K562 (cell line): Measurements from ENCODE around the gene ASIC3. TPM values are rescaled to one million over a fixed set of nuclear protein-coding genes. Genes with fewer than 3 reads are reported as not detected.

Experiments used
- ATAC-seq: fragments of 200-7000 bp; cut with Tn5 transposase; 3 replicates; pipeline ENCODE4 v1.9.1; 2020; ENCODE audit warnings: moderate library complexity
- BruUV-seq: library from RNA; stranded (reverse); fragments of 400-500 nt; replicated peaks from 2 replicates; lab custom pipeline; 2021; lab: Mats Ljungman, UMichigan
- CTCF ChIA-PET: fragments of 300-600 bp; formaldehyde crosslinking; extraction: SDS; loops from one replicate; lab custom pipeline; 2021; ENCODE audit warnings: low intra/inter-chr PET ratio; lab: Yijun Ruan, JAX
- POLR2A ChIA-PET: fragments of 300-600, 350-650 bp; sonication (Branson Sonifier 250); formaldehyde crosslinking; extraction: SDS; loops from one replicate; lab custom pipeline; 2021; ENCODE audit warnings: antibody characterized with exemption, inconsistent platforms; lab: Yijun Ruan, JAX
- DNase-seq, 4 experiments: peaks; one replicate each; pipeline versions ENCODE4 v3.0.0 to v3.0.0-alpha.2; 2011 to 2018; ENCODE audit warnings: low spot score in 3 of 4, mixed read lengths in 3 of 4; ENCODE audit errors: extremely low read depth in 1 of 4
- FAIRE-seq: peaks from 2 replicates; lab custom pipeline; 2011; peaks lifted over from hg19 to GRCh38; lab: Jason Lieb, UNC
- H2AFZ ChIP-seq: 2 replicates; pipeline ENCODE4 v1.6.0; 2011; ENCODE audit warnings: low read depth, low read length, control low read depth, inconsistent platforms
- H3K27ac ChIP-seq: fragments of 200-600 bp; 3 replicates; pipeline ENCODE4 v1.8.0; 2011; ENCODE audit warnings: low read depth, mild to moderate bottlenecking, control low read depth, inconsistent platforms, low read length, moderate library complexity, mixed read lengths; ENCODE audit errors: extremely low read depth
- H3K27me3 ChIP-seq, 2 experiments: fragments of 300-600 bp in 1 of 2; 2 replicates in 1 of 2; 3 replicates in 1 of 2; pipeline versions ENCODE4 v1.6.0 to v1.8.0; 2011; ENCODE audit warnings: inconsistent platforms in 2 of 2, low read length in 2 of 2, mild to moderate bottlenecking in 1 of 2, mixed read lengths in 1 of 2, moderate library complexity in 1 of 2; ENCODE audit not compliant: control insufficient read depth in 2 of 2, insufficient read depth in 2 of 2
- H3K36me3 ChIP-seq: fragments of 300-600 bp; 3 replicates; pipeline ENCODE4 v1.8.0; 2011; ENCODE audit warnings: mild to moderate bottlenecking, low read length, inconsistent platforms; ENCODE audit not compliant: control insufficient read depth, insufficient read depth
- H3K4me1 ChIP-seq, 2 experiments: fragments of 200-600 bp in 1 of 2; replicated peaks in 1 of 2; 2 replicates in 1 of 2; 3 replicates in 1 of 2; pipeline versions ENCODE4 v1.5.1 to v1.8.0; 2011; ENCODE audit warnings: inconsistent platforms in 2 of 2, low read length in 2 of 2, mild to moderate bottlenecking in 1 of 2, mixed read lengths in 1 of 2, moderate library complexity in 1 of 2; ENCODE audit not compliant: control insufficient read depth in 2 of 2, insufficient read depth in 2 of 2
- H3K4me2 ChIP-seq: 2 replicates; pipeline ENCODE4 v1.6.1; 2011; ENCODE audit warnings: low read length, control low read depth, inconsistent platforms, mixed read lengths; ENCODE audit not compliant: insufficient read depth
- H3K4me3 ChIP-seq: fragments of 200-600 bp; sonication (generic), shearing (Covaris generic); 2 replicates; pipeline ENCODE4 v1.5.1; 2016; ENCODE audit warnings: control low read depth, inconsistent platforms
- H3K79me2 ChIP-seq: fragments of 200-600 bp; 3 replicates; pipeline ENCODE4 v1.8.0; 2011; ENCODE audit warnings: low read length, inconsistent platforms; ENCODE audit not compliant: control insufficient read depth, insufficient read depth
- H3K9ac ChIP-seq, 2 experiments: 2 replicates each; pipeline versions ENCODE4 v1.6.0 to v1.6.1; 2011; ENCODE audit warnings: low read depth in 2 of 2, low read length in 2 of 2, control low read depth in 1 of 2, inconsistent platforms in 1 of 2, mild to moderate bottlenecking in 1 of 2, mixed read lengths in 1 of 2; ENCODE audit not compliant: insufficient read depth in 1 of 2
- H3K9me1 ChIP-seq: one replicate; pipeline ENCODE4 v1.6.0; 2011; ENCODE audit warnings: inconsistent platforms, mild to moderate bottlenecking, low read length, moderate library complexity; ENCODE audit not compliant: control insufficient read depth, insufficient read depth
- H3K9me3 ChIP-seq: replicated peaks from 2 replicates; pipeline ENCODE4 v1.5.1; 2011; ENCODE audit warnings: low read depth, low read length, inconsistent platforms; ENCODE audit not compliant: control insufficient read depth, insufficient read depth
- H4K20me1 ChIP-seq: replicated peaks from 2 replicates; pipeline ENCODE4 v1.6.1; 2011; ENCODE audit warnings: low read length, inconsistent platforms, mixed read lengths; ENCODE audit not compliant: control insufficient read depth, insufficient read depth
- BMI1 ChIP-seq: fragments of 150-350 bp; IDR thresholded peaks from 2 replicates; pipeline ENCODE4 v1.6.1; 2014; ENCODE audit warnings: low read length
- CBX3 ChIP-seq, 2 experiments: IDR thresholded peaks; 1 replicate in 1 of 2; 2 replicates in 1 of 2; pipeline ENCODE4 v1.6.1; 2012; ENCODE audit warnings: inconsistent platforms in 2 of 2, low read length in 2 of 2, borderline replicate concordance in 1 of 2, control low read depth in 1 of 2
- FOSL1 ChIP-seq: fragments of 200-800 bp; sonication (Bioruptor generic); conservative IDR thresholded peaks from 2 replicates; pipeline ENCODE4 v1.6.1; 2016; ENCODE audit warnings: missing genetic modification characterization, missing compliant biosample characterization
- NR2C2 ChIP-seq, 2 experiments: fragments of 200-800 bp in 1 of 2; sonication (Bioruptor generic) in 1 of 2; sonication (generic) in 1 of 2; formaldehyde crosslinking in 1 of 2; IDR thresholded peaks; 2 replicates each; pipeline versions ENCODE4 v1.6.1 to v1.8.0; 2016 to 2022; ENCODE audit warnings: mild to moderate bottlenecking in 1 of 2, missing compliant biosample characterization in 1 of 2, missing genetic modification characterization in 1 of 2, missing genetic modification reagents in 1 of 2
- VEZF1 ChIP-seq: fragments of 200-800 bp; sonication (Bioruptor generic); IDR thresholded peaks from 2 replicates; pipeline ENCODE4 v1.6.1; 2017; ENCODE audit warnings: missing genetic modification characterization, missing compliant biosample characterization
- ZNF175 ChIP-seq: fragments of 200-800 bp; sonication (Bioruptor generic); IDR thresholded peaks from 2 replicates; pipeline ENCODE4 v1.6.1; 2016; ENCODE audit warnings: low read depth, mild to moderate bottlenecking, missing genetic modification characterization, missing compliant biosample characterization
- WGBS: fragments of 100-300 bp; shearing (Covaris generic); methylation state at CpG from one replicate; pipeline ENCODE4 v1.1.6; 2016; ENCODE audit warnings: low coverage, mixed read lengths; ENCODE audit not compliant: insufficient coverage; ENCODE audit errors: missing lambda C conversion rate; 5-methylcytosine and 5-hydroxymethylcytosine counted together
- in situ Hi-C: fragments of 300-500 bp; cut with MboI; formaldehyde crosslinking; loops from 4 replicates; pipeline ENCODE4 v1.15.0; 2018; ENCODE audit warnings: inconsistent platforms, mixed read lengths
- intact Hi-C: fragments of 100-400 bp; cut with micrococcal nuclease; formaldehyde crosslinking; loops from 2 replicates; pipeline ENCODE4 v1.14.2; 2022
- polyA plus RNA-seq, 8 experiments: library from polyadenylated mRNA; depleted of rRNA in 4 of 8; stranded (reverse) in 5 of 8; unstranded in 3 of 8; fragments of >200 nt; fragmentation: Nextera tagmentation in 2 of 8; fragmentation: Illumina TruSeq in 1 of 8; extraction: Ambion mirVana in 2 of 8; extraction: Trizol in 1 of 8; gene quantifications; 2 replicates each; pipeline versions ENCODE4 v1.2.1 to v1.2.3, GENCODE V29; 2011 to 2014; ENCODE audit warnings: inconsistent platforms in 1 of 8, missing spikeins in 1 of 8
- total RNA-seq, 7 experiments: library from RNA; depleted of rRNA in 6 of 7; stranded (reverse); fragments of >200 nt in 6 of 7; fragmentation: Illumina TruSeq in 2 of 7; extraction: Trizol in 2 of 7; gene quantifications; 2 replicates each; pipeline versions ENCODE4 v1.2.1 to v1.2.3, GENCODE V29; 2011 to 2021; ENCODE audit warnings: low replicate concordance in 1 of 7
- TF ChIP-seq, protein P1 (sequence below): fragments of 250-450 bp; sonication (Bioruptor Pico); IDR thresholded peaks from 2 replicates; pipeline ENCODE4 v1.9.0; 2021; ENCODE audit warnings: mild to moderate bottlenecking, inconsistent platforms
- TF ChIP-seq, protein P2 (sequence below): sonication (generic); formaldehyde crosslinking; IDR thresholded peaks from 2 replicates; pipeline ENCODE4 v1.9.0; 2022; ENCODE audit warnings: mild to moderate bottlenecking, missing genetic modification reagents

Gene ASIC3
- total and polyA plus RNA-seq, 9 of the 15 experiments (the other 6 are each of a cell fraction or from before 2014, with no cell fraction given), result 0.11 to 5.0 (median 0.87) TPM

- TF ChIP-seq, protein P1, sequence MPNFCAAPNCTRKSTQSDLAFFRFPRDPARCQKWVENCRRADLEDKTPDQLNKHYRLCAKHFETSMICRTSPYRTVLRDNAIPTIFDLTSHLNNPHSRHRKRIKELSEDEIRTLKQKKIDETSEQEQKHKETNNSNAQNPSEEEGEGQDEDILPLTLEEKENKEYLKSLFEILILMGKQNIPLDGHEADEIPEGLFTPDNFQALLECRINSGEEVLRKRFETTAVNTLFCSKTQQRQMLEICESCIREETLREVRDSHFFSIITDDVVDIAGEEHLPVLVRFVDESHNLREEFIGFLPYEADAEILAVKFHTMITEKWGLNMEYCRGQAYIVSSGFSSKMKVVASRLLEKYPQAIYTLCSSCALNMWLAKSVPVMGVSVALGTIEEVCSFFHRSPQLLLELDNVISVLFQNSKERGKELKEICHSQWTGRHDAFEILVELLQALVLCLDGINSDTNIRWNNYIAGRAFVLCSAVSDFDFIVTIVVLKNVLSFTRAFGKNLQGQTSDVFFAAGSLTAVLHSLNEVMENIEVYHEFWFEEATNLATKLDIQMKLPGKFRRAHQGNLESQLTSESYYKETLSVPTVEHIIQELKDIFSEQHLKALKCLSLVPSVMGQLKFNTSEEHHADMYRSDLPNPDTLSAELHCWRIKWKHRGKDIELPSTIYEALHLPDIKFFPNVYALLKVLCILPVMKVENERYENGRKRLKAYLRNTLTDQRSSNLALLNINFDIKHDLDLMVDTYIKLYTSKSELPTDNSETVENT, result peak; percentile 56; the same call in 1 of the 2 replicates
Measured at GRCh38 chr7:151062399-151063211, 14.3 kb downstream of the ASIC3 start (continued).

- no TSS peak for BruUV-seq
- CTCF ChIA-PET, result no interaction called here
Measured at GRCh38 chr7:151063212-151063561, 14.9 kb downstream of the ASIC3 start.

More at GRCh38 chr7:151063212-151063561, 14.9 kb downstream of the ASIC3 start:
- FAIRE-seq, result peak; percentile 78
- H2AFZ ChIP-seq, result no peak overlapping the region
- H4K20me1 ChIP-seq, result peaks cover 10% of the 10 kb centered on the region
- 11% methylated on average over 10 of the region's 11 CpGs for WGBS
- DNase-seq, result peak in 3 of 4 experiments; percentile 59 to 70 (median 65)
- ATAC-seq, result peak; percentile 0; the same call in 2 of the 3 replicates
- POLR2A ChIA-PET, result interaction anchor here (0.6 to 2.7 kb wide), 12 partner anchors 8 to 720 kb away, joined by 3 to 9 read pairs (median 4); partner anchors contain the start of gene FASTK
- peak overlapping the region; percentile 63 for H3K4me2 ChIP-seq
- peak overlapping the region; percentile 84; the same call in 1 of the 2 replicates for H3K4me3 ChIP-seq
- peaks cover 58% of the 10 kb centered on the region for H3K36me3 ChIP-seq
- peaks cover 68% of the 10 kb centered on the region for H3K79me2 ChIP-seq
- H3K27ac ChIP-seq, result peak overlapping the region; percentile 90
- in situ Hi-C loops, result no loop called here
- intact Hi-C loops, result no loop called here
- TF ChIP-seq, protein P2, sequence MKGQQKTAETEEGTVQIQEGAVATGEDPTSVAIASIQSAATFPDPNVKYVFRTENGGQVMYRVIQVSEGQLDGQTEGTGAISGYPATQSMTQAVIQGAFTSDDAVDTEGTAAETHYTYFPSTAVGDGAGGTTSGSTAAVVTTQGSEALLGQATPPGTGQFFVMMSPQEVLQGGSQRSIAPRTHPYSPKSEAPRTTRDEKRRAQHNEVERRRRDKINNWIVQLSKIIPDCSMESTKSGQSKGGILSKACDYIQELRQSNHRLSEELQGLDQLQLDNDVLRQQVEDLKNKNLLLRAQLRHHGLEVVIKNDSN, result no peak
- TF ChIP-seq VEZF1 (CRISPR knock-in tag) (peak; percentile 44), BMI1 (no peak), ZNF175 (CRISPR knock-in tag) (0 out of 2 replicates have a peak, but pooled peaks have one; percentile 47), NR2C2 (CRISPR knock-in tag; IDR thresholded peaks at IDR 0.05) (no peak), NR2C2 (tag; IDR thresholded peaks at IDR 0.05) (0 out of 2 replicates have a peak, but pooled peaks have one; percentile 20), FOSL1 (peak; percentile 60), CBX3 (IDR thresholded peaks at IDR 0.05; ENCODE audit: borderline replicate concordance in 1 of 2, low read length in 2 of 2) (0 out of 3 replicates have a peak, but pooled peaks of 1 of the 2 experiments have one; percentile 6)
- H3K27me3 ChIP-seq, result no peaks in the 10 kb centered on the region
- no peaks in the 10 kb centered on the region for H3K9me1 ChIP-seq
- H3K9me3 ChIP-seq, result no peaks in the 10 kb centered on the region
- peaks cover 42 to 80% of the 10 kb centered on the region in 2 experiments for H3K4me1 ChIP-seq
- H3K9ac ChIP-seq, result peak overlapping the region; percentile 21 to 91; a peak in 3 of 4 replicates
